Heart right ventricle (tissue), 16 donors: ENCODE results near the gene THBD. TPM values are rescaled to one million over a fixed set of nuclear protein-coding genes. Genes with fewer than 3 reads are reported as not detected.

Experiments
- ATAC-seq, 8 donors: fragments of 200-7000 bp; cut with Tn5 transposase; one replicate each; pipeline ENCODE4 v1.9.1; 2020; ENCODE audit warnings: mild to moderate bottlenecking in 8 of 8, moderate library complexity in 8 of 8, moderate number of reproducible peaks in 1 of 8
- DNase-seq, 2 donors: peaks; one replicate each; pipeline ENCODE4 v3.0.0-alpha.2; 2020
- H3K27ac ChIP-seq, 10 donors: fragments of 200-600 bp; sonication (generic) in 2 of 10; one replicate each; pipeline versions ENCODE4 v1.5.0 to v1.8.0; 2020 to 2022; ENCODE audit warnings: mild to moderate bottlenecking in 3 of 10
- H3K27me3 ChIP-seq, 7 donors: fragments of 200-600 bp; one replicate each; pipeline ENCODE4 v1.8.0; 2021 to 2022; ENCODE audit warnings: mild to moderate bottlenecking in 2 of 7
- H3K36me3 ChIP-seq, 9 donors: fragments of 200-600 bp; sonication (generic) in 1 of 9; one replicate each; pipeline versions ENCODE4 v1.5.0 to v1.8.0; 2020 to 2022; ENCODE audit warnings: mild to moderate bottlenecking in 2 of 9
- H3K4me1 ChIP-seq, 9 donors: fragments of 200-600 bp; sonication (generic) in 1 of 9; one replicate each; pipeline versions ENCODE4 v1.5.0 to v1.8.0; 2020 to 2022; ENCODE audit warnings: mild to moderate bottlenecking in 4 of 9
- H3K4me3 ChIP-seq, 10 donors: fragments of 200-600 bp; sonication (generic) in 2 of 10; one replicate each; pipeline versions ENCODE4 v1.5.0 to v1.8.0; 2020 to 2022; ENCODE audit warnings: mild to moderate bottlenecking in 7 of 10, moderate library complexity in 2 of 10
- H3K9me3 ChIP-seq, 11 donors: fragments of 200-600 bp in 10 of 11; sonication (generic) in 2 of 11; one replicate each; pipeline versions ENCODE4 v1.5.0 to v1.8.0; 2013 to 2022; ENCODE audit warnings: mild to moderate bottlenecking in 2 of 11, control low read depth in 1 of 11, moderate library complexity in 1 of 11
- CTCF ChIP-seq, 9 donors: fragments of 200-600 bp; sonication (generic) in 2 of 9; IDR thresholded peaks; one replicate each; pipeline versions ENCODE4 v1.5.0 to v1.8.0; 2021 to 2022; ENCODE audit warnings: antibody characterized with exemption in 9 of 9, mild to moderate bottlenecking in 5 of 9, moderate library complexity in 1 of 9
- WGBS, 2 donors: extraction: QIAGEN DNeasy Blood & Tissue Kit; methylation state at CpG; one replicate each; pipeline ENCODE4 v1.1.7; 2013; ENCODE audit warnings: inconsistent platforms in 1 of 2; 5-methylcytosine and 5-hydroxymethylcytosine counted together
- intact Hi-C, 10 donors: fragments of 100-400 bp; cut with DNase I; formaldehyde crosslinking; loops; one replicate each; pipeline versions ENCODE4 v1.11.1 to v1.14.2; 2022
- polyA plus RNA-seq, 2 donors: library from polyadenylated mRNA; stranded (reverse); fragments of 200-250 nt; gene quantifications; one replicate each; pipeline ENCODE4 v1.2.3, GENCODE V29; 2013
- total RNA-seq, 10 donors: library from RNA; stranded (reverse); fragmentation: NEBNext Ultra II Directional in 3 of 10; extraction: Animal tissue kit (Norgen Biotek cat#: 25700) in 3 of 10; gene quantifications; one replicate each; pipeline versions ENCODE4 v1.2.1 to v1.2.4, GENCODE V29; 2021 to 2023
- donor health status: Arrhythmogenic right ventricular cardiomyopathy.
- donor health status: ischemic (EF 13 %, LVEDD 7.1; RV severe dilation, severe dysfunction).
- donor health status: healthy with polysubstance abuse.
- donor health status: DM: no; HTN: yes; CAD: no.
- donor health status: DM: no; HTN: no; CAD: no.
- donor health status: ischemic (EF 25% LVEDD 6.9; RV normal size, moderate dysfunction).
- donor health status: ischemic (EF 25% LVEDD 5.7; RV mildly dilated, moderate dysfunction).
- donor health status: healthy.
- donor health status: DM: yes; HTN: yes; CAD: no.
- donor health status: Ischemic cardiomyopathy.
- donor health status: ischemic (EF 35%, LVEDD 5.7; RV mildly dilated, moderate dysfunction).
- donor health status: nonischemic (EF 11% LVEDD 7.7; RV severe dilation, severe dysfunction).
- donor health status: DM: yes; HTN: yes; CAD: no.
- donor health status: PGD.
- donor health status: ischemic (EF 29% LVEDD 5.4; RV normal size, mild dysfunction).
- donor health status: nonischemic (EF 23%, LVEDD 6.1; RV moderate dilation, normal function).

THBD gene
- total and polyA plus RNA-seq, 12 donors, result 11.1 to 61.0 (median 17.4) TPM

GRCh38 chr20:23084282-23084844 lies 34.9 kb upstream of the THBD start:
- intact Hi-C loops, result loop anchor here in 2 of 10 donors (5.0 kb wide), 3 partner anchors 48 to 93 kb away; no protein-coding TSS in a partner anchor
- H3K9me3 ChIP-seq, result no peaks in the 10 kb centered on the region
- 60 to 83% methylated on average over 17 of the region's 17 CpGs for WGBS, 2 donors
- ATAC-seq (no peak), DNase-seq (no peak)
- peaks cover 0 to 64% (median 50%) of the 10 kb centered on the region in 9 donors for H3K4me1 ChIP-seq
- H3K36me3 ChIP-seq, result peaks cover 0 to 30% (median 0%) of the 10 kb centered on the region in 9 donors
- H3K27me3 ChIP-seq, result no peaks in the 10 kb centered on the region
- TF ChIP-seq CTCF (IDR thresholded peaks at IDR 0.05), result no peak
- peak overlapping the region; percentile 47 to 73 (median 58) for H3K4me3 ChIP-seq
- peak overlapping the region; percentile 91 to 99 (median 97) for H3K27ac ChIP-seq

- Histone ChIP-seq H3K9me3 (no peaks in the 10 kb centered on the region), H3K4me1 (peaks cover 0 to 71% (median 55%) of the 10 kb centered on the region in 9 donors), H3K4me3 (peak overlapping the region; percentile 47 to 73 (median 58)), H3K36me3 (peaks cover 0 to 36% (median 0%) of the 10 kb centered on the region in 9 donors), H3K27ac (peak overlapping the region; percentile 91 to 99 (median 97)), H3K27me3 (no peaks in the 10 kb centered on the region)
- 69 to 72% methylated on average over 15 of the region's 15 CpGs for WGBS, 2 donors
- TF ChIP-seq CTCF (IDR thresholded peaks at IDR 0.05), result no peak
- peak in 1 of 8 donors; percentile 3 for ATAC-seq
- DNase-seq, result no peak
- intact Hi-C loops, result loop anchor here in 2 of 10 donors (2.0 to 5.0 kb wide), 4 partner anchors 33 to 94 kb away; no protein-coding TSS in a partner anchor
These were observed 34.2 kb upstream of the THBD start for GRCh38 chr20:23083553-23084220.

- Histone ChIP-seq H3K27ac (peak overlapping the region; percentile 91 to 99 (median 97)), H3K36me3 (peaks cover 0 to 39% (median 0%) of the 10 kb centered on the region in 9 donors), H3K4me3 (peak overlapping the region; percentile 47 to 73 (median 58)), H3K27me3 (no peaks in the 10 kb centered on the region), H3K9me3 (no peaks in the 10 kb centered on the region), H3K4me1 (peaks cover 0 to 73% (median 55%) of the 10 kb centered on the region in 9 donors)
- WGBS, 2 donors, result 50 to 59% methylated on average over 9 of the region's 9 CpGs
- ATAC-seq, result peak; percentile 23 to 59 (median 43)
- intact Hi-C loops, result loop anchor here in 2 of 10 donors (2.0 to 5.0 kb wide), 4 partner anchors 32 to 94 kb away; no protein-coding TSS in a partner anchor
- no peak for TF ChIP-seq CTCF (IDR thresholded peaks at IDR 0.05)
- peak; percentile 63 to 75 for DNase-seq
These were observed 33.5 kb upstream of the THBD start for GRCh38 chr20:23082846-23083552.

GRCh38 chr20:23081263-23081819 lies 31.9 kb upstream of the THBD start:
- H3K27me3 ChIP-seq, result no peaks in the 10 kb centered on the region
- 81 to 85% methylated on average over 9 of the region's 9 CpGs for WGBS, 2 donors
- DNase-seq, result no peak
- H3K9me3 ChIP-seq, result no peaks in the 10 kb centered on the region
- H3K27ac ChIP-seq, result peak overlapping the region in 9 of 10 donors; percentile 11 to 99 (median 91)
- H3K4me3 ChIP-seq, result peak overlapping the region in 8 of 10 donors; percentile 50 to 73 (median 60)
- peaks cover 0 to 68% (median 40%) of the 10 kb centered on the region in 9 donors for H3K4me1 ChIP-seq
- peaks cover 0 to 39% (median 0%) of the 10 kb centered on the region in 9 donors for H3K36me3 ChIP-seq
- no peak for TF ChIP-seq CTCF (IDR thresholded peaks at IDR 0.05)
- no peak for ATAC-seq
- intact Hi-C loops, result loop anchor here in 2 of 10 donors (5.0 kb wide), 3 partner anchors 51 to 96 kb away; no protein-coding TSS in a partner anchor
